DMS79 treated with DMSO at 0.1 percent for 48 hours (cell line): ENCODE data around the gene DEUP1.
"Not testable (repeated sequence)": the region's sequence is repeated elsewhere in the genome, so short reads cannot be mapped to it uniquely, and the experiment has no call there.

Experiments used
- DNase-seq: peaks from one replicate; lab custom pipeline; 2025; lab: John Stamatoyannopoulos, UW

DEUP1 gene

DNA sequence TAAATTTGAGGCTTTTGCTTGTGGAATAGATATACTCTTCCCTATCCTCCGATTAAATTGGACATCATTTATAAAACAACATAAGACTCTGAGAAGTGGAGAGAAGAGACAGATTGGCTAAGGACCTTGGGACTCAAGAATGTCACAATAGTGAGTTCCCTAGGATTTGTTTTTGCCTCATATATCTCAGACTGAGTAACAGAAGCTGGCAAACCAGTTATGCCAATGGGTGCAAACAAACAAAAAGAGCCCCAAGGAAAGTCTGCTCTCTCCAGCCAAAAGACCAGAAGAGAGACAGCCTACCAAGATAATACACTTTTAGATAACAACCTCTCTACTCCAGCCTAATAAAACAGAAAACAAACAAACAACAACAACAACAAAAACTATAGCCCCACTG lies 28.9 kb downstream of the DEUP1 start:
- DNase-seq = no peak

- DNase-seq = no peak
Measured at GRCh38 chr11:93361435-93361834, 30.9 kb downstream of the DEUP1 start.

DNA sequence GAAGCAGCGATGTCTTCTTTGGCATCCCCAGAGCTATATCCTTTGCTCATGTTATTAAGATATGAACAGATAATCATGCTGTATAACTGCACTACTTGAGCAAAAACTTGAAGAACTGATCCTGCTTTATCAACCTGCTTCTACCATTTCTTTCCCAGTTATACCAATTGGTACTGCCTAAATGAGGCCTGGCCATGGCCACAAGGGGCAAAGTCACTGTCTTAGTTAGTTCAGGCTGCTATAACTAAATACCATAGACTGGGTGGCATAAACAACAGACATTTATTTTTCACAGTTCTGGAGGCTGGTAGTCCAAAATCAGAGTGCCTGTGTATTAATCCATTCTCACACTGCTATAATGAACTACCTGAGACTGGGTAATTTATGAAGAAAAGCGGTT lies 37.5 kb downstream of the DEUP1 start:
- no peak for DNase-seq

DNA sequence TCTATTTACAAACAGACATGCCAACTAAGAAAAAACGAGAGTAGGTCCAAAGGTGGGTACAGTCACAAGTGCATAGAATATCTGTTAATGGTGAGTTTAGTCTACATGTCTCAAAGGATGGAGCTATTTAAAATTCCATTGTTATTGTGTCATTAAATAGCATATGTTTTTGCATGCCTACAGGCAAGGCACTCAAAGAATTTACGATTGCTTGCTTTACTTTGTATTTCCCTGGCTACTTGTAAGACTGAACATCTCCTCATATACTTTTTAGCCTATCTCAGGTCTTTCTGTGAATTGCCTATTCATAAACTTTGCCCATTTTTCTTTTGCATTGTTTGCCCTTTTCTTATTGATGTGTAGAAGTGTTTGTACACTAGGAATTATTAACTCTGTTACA lies 39.7 kb downstream of the DEUP1 start:
- no peak for DNase-seq

DNA sequence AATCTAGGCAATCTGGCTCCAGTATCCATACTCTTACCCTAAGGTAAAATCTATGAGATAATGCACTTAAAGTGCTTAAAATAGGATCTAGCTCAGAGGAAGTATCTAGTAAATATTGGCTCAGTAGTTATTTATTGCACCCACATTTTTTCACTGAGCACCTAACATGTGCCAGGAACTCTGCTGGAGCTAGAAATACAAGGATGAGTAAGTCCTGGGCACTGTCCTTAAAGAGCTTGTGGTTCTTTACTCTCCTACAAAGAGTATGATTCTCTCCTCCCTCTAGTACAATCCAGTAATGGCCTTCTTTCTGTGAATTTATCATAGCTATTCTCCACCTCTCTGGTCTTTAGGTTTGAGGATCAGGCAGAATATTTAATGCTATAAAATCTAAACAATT lies 59.2 kb downstream of the DEUP1 start:
- no peak for DNase-seq

- no peak for DNase-seq
Measured at GRCh38 chr11:93392867-93393266, 62.3 kb downstream of the DEUP1 start.

DNA sequence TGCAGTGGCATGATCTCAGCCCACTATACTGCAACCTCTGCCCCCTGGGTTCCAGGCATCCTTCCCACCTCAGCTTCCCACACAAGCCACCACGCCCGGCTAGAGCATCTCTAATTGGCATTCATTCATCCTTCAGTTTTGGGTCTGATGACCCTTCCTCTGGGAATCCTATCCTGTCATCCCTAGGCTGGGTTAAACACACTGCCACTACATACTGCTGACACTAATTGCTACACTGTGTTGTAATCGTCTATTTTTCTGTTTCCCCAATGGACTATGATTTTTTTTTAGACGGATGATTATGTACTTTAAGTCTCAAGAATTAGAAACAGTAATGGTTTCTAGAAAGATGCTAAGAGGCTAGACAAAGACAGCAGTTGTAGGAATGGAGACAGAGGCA lies 62.8 kb downstream of the DEUP1 start:
- no peak for DNase-seq

- no peak for DNase-seq
Measured at GRCh38 chr11:93394488-93394887, 63.9 kb downstream of the DEUP1 start.

GRCh38 chr11:93396316-93396715 lies 65.8 kb downstream of the DEUP1 start:
- DNase-seq = no peak

GRCh38 chr11:93403930-93404329 lies 73.4 kb downstream of the DEUP1 start:
- DNase-seq = no peak

DNA sequence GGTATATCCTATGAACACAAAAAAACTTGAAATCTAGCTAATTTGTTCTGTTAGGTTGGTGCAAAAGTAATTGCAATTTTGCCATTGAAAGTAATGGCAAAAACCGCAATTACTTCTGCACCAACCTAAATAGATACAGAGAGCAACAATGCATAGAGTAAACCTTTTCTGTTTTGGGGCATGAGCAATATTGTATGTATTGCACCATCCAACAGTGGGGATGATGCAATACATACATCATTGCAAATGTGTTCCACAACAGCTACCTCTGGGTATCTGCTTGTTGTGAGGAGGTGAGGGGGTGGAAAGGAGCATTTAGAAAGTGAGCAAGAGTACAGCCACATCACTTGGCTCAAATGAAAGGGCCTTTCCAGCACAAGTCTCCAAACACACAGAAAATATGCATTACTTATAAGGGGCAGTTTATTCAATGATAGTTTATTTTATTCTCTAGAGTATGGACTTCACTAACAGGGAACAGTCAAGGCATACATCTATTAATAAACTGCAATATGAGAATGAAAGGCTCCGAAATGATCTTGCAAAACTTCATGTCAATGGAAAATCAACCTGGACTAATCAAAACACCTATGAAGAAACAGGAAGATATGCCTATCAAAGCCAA lies 77.3 kb downstream of the DEUP1 start:
- DNase-seq = no peak

DNA sequence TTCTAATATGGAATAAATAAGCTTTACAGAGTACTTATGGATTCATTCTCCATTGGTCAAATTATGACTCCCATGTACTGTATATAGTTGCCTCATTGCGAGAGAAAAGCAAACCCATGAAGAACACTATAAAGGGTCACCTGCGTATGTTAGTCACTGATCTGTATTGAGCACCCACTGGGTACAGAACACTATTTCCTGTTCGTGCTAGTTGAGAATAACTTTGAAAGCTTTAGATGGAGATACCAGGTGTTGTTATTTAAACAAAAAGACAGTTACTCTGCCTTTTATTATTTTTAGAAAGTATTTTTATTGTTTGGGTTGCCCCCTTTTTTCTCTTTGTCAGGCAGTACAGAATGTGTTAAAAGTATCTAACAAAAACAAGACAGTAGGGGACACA lies 79.9 kb downstream of the DEUP1 start:
- no peak for DNase-seq

GRCh38 chr11:93411705-93412104 lies 81.2 kb downstream of the DEUP1 start:
- DNase-seq = no peak

- DNase-seq = no peak
Measured at GRCh38 chr11:93432247-93432646, 101.7 kb downstream of the DEUP1 start.

- DNase-seq = not testable (repeated sequence)
Measured at GRCh38 chr11:93443232-93443631, 112.7 kb downstream of the DEUP1 start.

GRCh38 chr11:93444617-93445073 lies 114.1 kb downstream of the DEUP1 start:
- DNase-seq = no peak

DNA sequence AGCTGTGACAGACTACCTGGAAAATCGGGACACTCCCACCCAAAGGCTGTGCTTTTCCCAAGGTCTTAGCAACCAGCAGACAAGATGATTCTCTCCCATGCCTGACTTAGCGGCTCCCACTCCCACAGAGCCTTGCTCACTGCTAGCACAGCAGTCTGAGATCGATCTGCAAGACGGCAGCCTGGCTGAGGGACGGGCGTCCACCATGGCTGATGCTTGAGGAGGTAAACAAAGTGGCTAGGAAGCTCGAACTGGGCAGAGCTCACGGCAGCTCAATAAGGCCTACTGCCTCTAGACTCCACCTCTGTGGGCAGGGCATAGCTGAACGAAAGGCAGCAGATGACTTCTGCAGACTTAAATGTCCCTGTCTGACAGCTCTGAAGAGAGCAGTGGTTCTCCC lies 127.7 kb downstream of the DEUP1 start:
- no peak for DNase-seq

DNA sequence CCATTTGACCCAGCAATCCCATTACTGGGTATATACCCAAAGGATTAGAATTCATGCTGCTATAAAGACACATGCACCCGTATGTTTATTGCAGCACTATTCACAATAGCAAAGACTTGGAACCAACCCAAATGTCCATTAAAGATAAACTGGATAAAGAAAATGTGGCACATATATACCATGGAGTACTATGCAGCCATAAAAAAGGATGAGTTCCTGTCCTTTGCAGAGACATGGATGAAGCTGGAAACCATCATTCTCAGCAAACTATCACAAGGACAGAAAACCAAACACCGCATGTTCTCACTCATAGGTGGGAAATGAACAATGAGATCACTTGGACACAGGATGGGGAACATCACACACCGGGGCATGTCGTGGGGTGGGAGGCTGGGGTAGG lies 133.1 kb downstream of the DEUP1 start:
- DNase-seq = not testable (repeated sequence)

DNA sequence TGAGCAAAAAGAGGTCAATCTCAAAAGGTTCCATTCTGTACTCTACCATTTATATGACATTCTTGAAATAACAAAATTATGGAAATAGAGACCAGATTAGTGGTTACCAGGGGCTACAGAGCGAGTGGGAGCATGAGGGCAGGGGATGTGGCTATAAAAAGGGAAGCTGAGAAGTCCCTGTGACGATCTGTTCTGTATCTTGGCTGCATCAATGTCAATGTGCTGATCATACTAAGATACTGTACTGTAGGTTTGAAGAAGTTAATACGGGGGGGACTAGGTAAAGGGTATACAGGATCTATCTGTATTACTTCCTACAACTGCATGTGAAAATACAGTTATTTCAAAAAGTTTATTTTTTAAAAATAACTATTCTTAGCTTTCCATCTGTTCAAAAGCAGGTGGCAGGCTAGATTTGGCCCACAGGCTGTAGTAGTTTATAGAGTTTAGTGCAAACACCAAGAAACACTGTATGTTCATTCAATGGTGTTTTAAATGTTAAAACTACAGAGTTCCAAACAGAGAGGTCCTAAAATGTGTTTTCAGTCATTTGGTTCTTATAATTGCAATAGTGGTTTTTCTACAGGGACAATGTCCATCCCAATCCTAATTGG lies 134.5 kb downstream of the DEUP1 start:
- no peak for DNase-seq

DNA sequence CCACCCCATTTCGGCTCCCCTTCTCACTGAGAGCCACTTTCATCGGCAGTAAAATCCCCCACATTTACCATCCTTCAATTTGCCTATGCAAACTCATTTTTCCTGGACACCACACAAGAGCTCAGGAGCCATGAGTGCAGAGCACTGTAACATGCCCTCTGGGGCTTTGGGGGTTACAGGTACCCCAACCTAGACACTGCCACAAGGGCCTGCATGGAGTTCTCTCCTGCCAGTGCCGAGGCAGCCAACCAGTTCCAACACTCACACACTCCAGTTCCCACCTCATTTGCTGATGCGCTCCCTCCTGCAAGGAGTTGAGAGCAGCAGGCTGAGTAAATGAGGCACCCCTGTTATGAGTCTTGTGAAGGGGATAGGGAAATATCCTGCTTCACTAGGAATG lies 136.5 kb downstream of the DEUP1 start:
- DNase-seq = no peak

- no peak for DNase-seq
Measured at GRCh38 chr11:93468290-93468689, 137.7 kb downstream of the DEUP1 start.

- no peak for DNase-seq
Measured at GRCh38 chr11:93474123-93474522, 143.6 kb downstream of the DEUP1 start.

DNA sequence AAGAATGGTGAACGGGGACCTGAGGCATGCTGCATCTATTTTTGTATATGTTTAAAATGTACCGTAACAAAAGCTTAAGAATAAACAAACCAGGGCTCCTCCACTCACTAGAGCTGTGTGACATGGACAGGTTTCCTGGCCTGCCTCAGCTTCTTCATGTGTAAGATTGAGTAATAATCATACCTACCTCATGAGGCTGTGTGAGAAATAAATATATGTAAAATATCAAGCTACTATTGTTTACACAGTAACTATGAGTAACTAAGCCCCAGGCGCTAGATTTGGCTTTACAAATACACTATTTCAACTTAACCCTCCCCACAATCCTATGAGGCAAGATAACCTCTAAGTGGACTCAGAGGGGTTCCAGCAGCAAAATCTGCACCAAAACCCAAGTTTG lies 146.3 kb downstream of the DEUP1 start:
- DNase-seq = no peak

DNA sequence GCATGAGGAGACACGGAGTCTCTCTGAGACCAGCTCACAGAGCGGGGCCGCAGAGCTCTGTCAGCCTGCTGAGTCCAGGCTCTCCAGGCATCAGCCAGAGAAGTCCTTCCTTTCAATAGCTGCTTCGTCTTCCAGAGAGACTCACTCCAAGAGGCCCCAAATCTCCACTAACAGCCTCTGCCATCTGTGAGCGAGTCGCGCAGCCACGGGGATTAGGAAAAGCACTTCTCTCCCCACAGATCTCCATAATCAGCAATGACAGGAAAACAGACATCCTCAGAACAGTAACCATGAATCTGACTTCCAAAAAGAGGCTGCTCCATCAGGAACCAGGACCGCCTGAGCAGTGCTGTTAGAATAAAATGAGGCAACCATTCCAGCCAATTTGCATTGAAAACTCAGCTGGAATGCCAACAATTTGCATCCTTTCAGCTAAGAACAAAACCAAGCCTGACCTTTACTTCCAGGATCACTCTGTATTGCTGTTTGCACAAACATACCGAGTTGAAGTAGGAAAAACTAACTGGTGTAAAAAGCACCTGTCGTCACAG lies 147.2 kb downstream of the DEUP1 start:
- no peak for DNase-seq
